ENCODE measurements around the gene CCDC126. TPM values are rescaled to one million over a fixed set of nuclear protein-coding genes. Genes with fewer than 3 reads are reported as not detected.
A peak's percentile ranks its signal among the peaks of the same experiment; 100 is the strongest.
"Not testable (repeated sequence)": the region's sequence is repeated elsewhere in the genome, so short reads cannot be mapped to it uniquely, and the experiment has no call there.

Gene CCDC126
- total RNA-seq, 1 experiment from 2014 or later = 7.8 TPM

GRCh38 chr7:23622506-23622925 lies 25.3 kb downstream of the CCDC126 start:
- DNase-seq (ENCODE audit: low read depth) = peak; percentile 24

GRCh38 chr7:23628370-23628769 lies 31.2 kb downstream of the CCDC126 start:
- DNase-seq (ENCODE audit: low read depth) = no peak

- DNase-seq (ENCODE audit: low read depth) = no peak
These were observed 36.2 kb downstream of the CCDC126 start for GRCh38 chr7:23633417-23633816.

GRCh38 chr7:23645822-23646221 lies 48.6 kb downstream of the CCDC126 start:
- no peak for DNase-seq (ENCODE audit: low read depth)

GRCh38 chr7:23653942-23654341 lies 56.8 kb downstream of the CCDC126 start:
- DNase-seq (ENCODE audit: low read depth) = no peak

GRCh38 chr7:23654508-23654907 lies 57.3 kb downstream of the CCDC126 start:
- DNase-seq (ENCODE audit: low read depth) = peak; percentile 43

- no peak for DNase-seq (ENCODE audit: low read depth)
These were observed 58.3 kb downstream of the CCDC126 start for GRCh38 chr7:23655433-23655832.

GRCh38 chr7:23658831-23659427 lies 61.7 kb downstream of the CCDC126 start:
- DNase-seq (ENCODE audit: low read depth) = no peak

- DNase-seq (ENCODE audit: low read depth) = no peak
These were observed 64.2 kb downstream of the CCDC126 start for GRCh38 chr7:23661385-23661784.

GRCh38 chr7:23662124-23662983 lies 65.2 kb downstream of the CCDC126 start:
- DNase-seq (ENCODE audit: low read depth) = no peak

GRCh38 chr7:23662984-23663313 lies 65.8 kb downstream of the CCDC126 start:
- DNase-seq (ENCODE audit: low read depth) = no peak

GRCh38 chr7:23664122-23664521 lies 66.9 kb downstream of the CCDC126 start:
- no peak for DNase-seq (ENCODE audit: low read depth)

- DNase-seq (ENCODE audit: low read depth) = no peak
These were observed 74.9 kb downstream of the CCDC126 start for GRCh38 chr7:23672033-23672432.

GRCh38 chr7:23679898-23680413 lies 82.8 kb downstream of the CCDC126 start, which contains the start of gene FAM221A:
Gene FAM221A (plus strand): TSS chr7:23680199. CDS start chr7:23680219, 20 bp downstream.
- DNase-seq (ENCODE audit: low read depth) = no peak

- DNase-seq (ENCODE audit: low read depth) = no peak
These were observed 83.5 kb downstream of the CCDC126 start for GRCh38 chr7:23680414-23681405.

GRCh38 chr7:23684041-23684440 lies 86.9 kb downstream of the CCDC126 start:
- not testable (repeated sequence) for DNase-seq (ENCODE audit: low read depth)

- DNase-seq (ENCODE audit: low read depth) = no peak
These were observed 88.5 kb downstream of the CCDC126 start for GRCh38 chr7:23685731-23686130.

GRCh38 chr7:23687011-23687410 lies 89.8 kb downstream of the CCDC126 start:
- no peak for DNase-seq (ENCODE audit: low read depth)

GRCh38 chr7:23689165-23689564 lies 92.0 kb downstream of the CCDC126 start:
- no peak for DNase-seq (ENCODE audit: low read depth)

- no peak for DNase-seq (ENCODE audit: low read depth)
These were observed 94.1 kb downstream of the CCDC126 start for GRCh38 chr7:23691320-23691719.

GRCh38 chr7:23693224-23693623 lies 96.0 kb downstream of the CCDC126 start:
- no peak for DNase-seq (ENCODE audit: low read depth)
